Suprapubic skin (tissue), 4 donors: ENCODE results near the gene TAF1D.

ENCODE experiments used
- EP300 ChIP-seq: sonication (generic); formaldehyde crosslinking; IDR thresholded peaks from one replicate; pipeline ENCODE4 v1.6.1; 2017; ENCODE audit warnings: antibody characterized with exemption
- POLR2A ChIP-seq, 2 donors: fragments of 450-650 bp; IDR thresholded peaks; one replicate each; pipeline ENCODE4 v1.6.1; 2017; ENCODE audit warnings: antibody characterized with exemption in 2 of 2, mild to moderate bottlenecking in 2 of 2, moderate library complexity in 2 of 2
- POLR2AphosphoS5 ChIP-seq, 3 donors: sonication (generic); formaldehyde crosslinking; IDR thresholded peaks; one replicate each; pipeline ENCODE4 v1.6.1; 2017; ENCODE audit warnings: antibody characterized with exemption in 3 of 3
- TF ChIP-seq, protein P1 (sequence below), 2 donors: fragments of 200-600 bp in 1 of 2; fragments of 450-650 bp in 1 of 2; sonication (generic) in 1 of 2; IDR thresholded peaks; one replicate each; pipeline ENCODE4 v1.5.1; 2016 to 2019; ENCODE audit warnings: antibody characterized with exemption in 2 of 2, mild to moderate bottlenecking in 1 of 2, moderate library complexity in 1 of 2

GRCh38 chr11:93740031-93740729 lies 1.1 kb downstream of the TAF1D start:
- TF ChIP-seq, protein P1, sequence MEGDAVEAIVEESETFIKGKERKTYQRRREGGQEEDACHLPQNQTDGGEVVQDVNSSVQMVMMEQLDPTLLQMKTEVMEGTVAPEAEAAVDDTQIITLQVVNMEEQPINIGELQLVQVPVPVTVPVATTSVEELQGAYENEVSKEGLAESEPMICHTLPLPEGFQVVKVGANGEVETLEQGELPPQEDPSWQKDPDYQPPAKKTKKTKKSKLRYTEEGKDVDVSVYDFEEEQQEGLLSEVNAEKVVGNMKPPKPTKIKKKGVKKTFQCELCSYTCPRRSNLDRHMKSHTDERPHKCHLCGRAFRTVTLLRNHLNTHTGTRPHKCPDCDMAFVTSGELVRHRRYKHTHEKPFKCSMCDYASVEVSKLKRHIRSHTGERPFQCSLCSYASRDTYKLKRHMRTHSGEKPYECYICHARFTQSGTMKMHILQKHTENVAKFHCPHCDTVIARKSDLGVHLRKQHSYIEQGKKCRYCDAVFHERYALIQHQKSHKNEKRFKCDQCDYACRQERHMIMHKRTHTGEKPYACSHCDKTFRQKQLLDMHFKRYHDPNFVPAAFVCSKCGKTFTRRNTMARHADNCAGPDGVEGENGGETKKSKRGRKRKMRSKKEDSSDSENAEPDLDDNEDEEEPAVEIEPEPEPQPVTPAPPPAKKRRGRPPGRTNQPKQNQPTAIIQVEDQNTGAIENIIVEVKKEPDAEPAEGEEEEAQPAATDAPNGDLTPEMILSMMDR (IDR thresholded peaks at IDR 0.05) = no peak
- TF ChIP-seq POLR2A (IDR thresholded peaks at IDR 0.05) = no peak
- TF ChIP-seq POLR2AphosphoS5 (IDR thresholded peaks at IDR 0.05) = no peak
- no peak for TF ChIP-seq EP300
